Activated naive CD4-positive, alpha-beta T cell treated with anti-CD3 and anti-CD28 coated beads, Interleukin-2, amount 10 ng/mL, durations not matched to agents 7 days and 5 days (primary cell): ENCODE data around the gene CD151.

ENCODE experiments used
- CTCF ChIA-PET: fragments of 350-600 bp; sonication (Branson Sonifier 250); formaldehyde crosslinking; loops from one replicate; lab custom pipeline; 2021; ENCODE audit warnings: antibody characterized with exemption; lab: Charles Lee
- DNase-seq: peaks from one replicate; pipeline ENCODE4 v3.0.0-alpha.2; 2020
- H3K27ac Mint-ChIP-seq: one replicate; pipeline ENCODE4 v1.8.0; 2021; ENCODE audit warnings: mild to moderate bottlenecking, moderate library complexity, mixed read lengths
- H3K27me3 Mint-ChIP-seq: one replicate; pipeline ENCODE4 v1.8.0; 2021; ENCODE audit warnings: mild to moderate bottlenecking, mixed read lengths
- H3K36me3 Mint-ChIP-seq: one replicate; pipeline ENCODE4 v1.8.0; 2021; ENCODE audit warnings: mixed read lengths
- H3K4me1 Mint-ChIP-seq: one replicate; pipeline ENCODE4 v1.8.0; 2021; ENCODE audit warnings: mixed read lengths
- H3K4me3 Mint-ChIP-seq: one replicate; pipeline ENCODE4 v1.8.0; 2021; ENCODE audit warnings: mild to moderate bottlenecking, moderate library complexity, mixed read lengths
- H3K9me3 Mint-ChIP-seq: one replicate; pipeline ENCODE4 v1.8.0; 2021; ENCODE audit warnings: mixed read lengths

CD151 gene

GRCh38 chr11:855330-855674 is 22.6 kb downstream of the CD151 start:
- no peak for DNase-seq
- no peak overlapping the region for H3K27ac Mint-ChIP-seq
- no peaks in the 10 kb centered on the region for H3K9me3 Mint-ChIP-seq
- no peaks in the 10 kb centered on the region for H3K4me1 Mint-ChIP-seq
- H3K27me3 Mint-ChIP-seq, result peaks cover 18% of the 10 kb centered on the region
- no peak overlapping the region for H3K4me3 Mint-ChIP-seq
- CTCF ChIA-PET, result interaction anchor here (0.7 kb wide), 1 partner anchor 195 kb away, joined by 3 read pairs; no protein-coding TSS in a partner anchor
- no peaks in the 10 kb centered on the region for H3K36me3 Mint-ChIP-seq

GRCh38 chr11:855796-856195 is 23.0 kb downstream of the CD151 start:
- Mint-ChIP-seq H3K4me1 (no peaks in the 10 kb centered on the region), H3K27me3 (peaks cover 13% of the 10 kb centered on the region), H3K4me3 (no peak overlapping the region), H3K9me3 (no peaks in the 10 kb centered on the region), H3K27ac (no peak overlapping the region), H3K36me3 (no peaks in the 10 kb centered on the region)
- no peak for DNase-seq
- CTCF ChIA-PET, result no interaction called here

GRCh38 chr11:856397-856796 is 23.6 kb downstream of the CD151 start:
- H3K27ac Mint-ChIP-seq, result no peak overlapping the region
- CTCF ChIA-PET, result no interaction called here
- H3K27me3 Mint-ChIP-seq, result peaks cover 7% of the 10 kb centered on the region

GRCh38 chr11:858053-858761 is 25.5 kb downstream of the CD151 start:
- CTCF ChIA-PET, result no interaction called here
- Mint-ChIP-seq H3K4me3 (no peak overlapping the region), H3K36me3 (no peaks in the 10 kb centered on the region), H3K27ac (no peak overlapping the region), H3K9me3 (no peaks in the 10 kb centered on the region), H3K27me3 (no peaks in the 10 kb centered on the region), H3K4me1 (no peaks in the 10 kb centered on the region)
- no peak for DNase-seq

More at GRCh38 chr11:856397-856796, 23.6 kb downstream of the CD151 start:
- H3K4me3 Mint-ChIP-seq, result no peak overlapping the region
- no peaks in the 10 kb centered on the region for H3K4me1 Mint-ChIP-seq
- no peaks in the 10 kb centered on the region for H3K9me3 Mint-ChIP-seq
- DNase-seq, result no peak
- H3K36me3 Mint-ChIP-seq, result no peaks in the 10 kb centered on the region

- CTCF ChIA-PET, result no interaction called here
- H3K36me3 Mint-ChIP-seq, result no peaks in the 10 kb centered on the region
- no peaks in the 10 kb centered on the region for H3K27me3 Mint-ChIP-seq
- DNase-seq, result no peak
- H3K4me3 Mint-ChIP-seq, result no peak overlapping the region
- no peaks in the 10 kb centered on the region for H3K9me3 Mint-ChIP-seq
- no peak overlapping the region for H3K27ac Mint-ChIP-seq
- no peaks in the 10 kb centered on the region for H3K4me1 Mint-ChIP-seq
These were observed 26.1 kb downstream of the CD151 start for GRCh38 chr11:858762-859339.

GRCh38 chr11:859394-860131 is 26.8 kb downstream of the CD151 start:
- CTCF ChIA-PET, result no interaction called here
- no peak for DNase-seq
- Mint-ChIP-seq H3K27me3 (no peaks in the 10 kb centered on the region), H3K4me3 (no peak overlapping the region), H3K4me1 (no peaks in the 10 kb centered on the region), H3K9me3 (no peaks in the 10 kb centered on the region), H3K27ac (no peak overlapping the region), H3K36me3 (no peaks in the 10 kb centered on the region)

- CTCF ChIA-PET, result no interaction called here
- no peak overlapping the region for H3K27ac Mint-ChIP-seq
- H3K36me3 Mint-ChIP-seq, result no peaks in the 10 kb centered on the region
These were observed 27.7 kb downstream of the CD151 start for GRCh38 chr11:860234-861104.

GRCh38 chr11:861105-861479 is 28.3 kb downstream of the CD151 start:
- no peak overlapping the region for H3K4me3 Mint-ChIP-seq
- no peaks in the 10 kb centered on the region for H3K9me3 Mint-ChIP-seq
- no peaks in the 10 kb centered on the region for H3K4me1 Mint-ChIP-seq
- CTCF ChIA-PET, result no interaction called here
- no peak for DNase-seq
- H3K27me3 Mint-ChIP-seq, result no peaks in the 10 kb centered on the region
- H3K27ac Mint-ChIP-seq, result no peak overlapping the region
- H3K36me3 Mint-ChIP-seq, result no peaks in the 10 kb centered on the region

More at GRCh38 chr11:860234-861104, 27.7 kb downstream of the CD151 start:
- Mint-ChIP-seq H3K4me3 (no peak overlapping the region), H3K4me1 (no peaks in the 10 kb centered on the region), H3K27me3 (no peaks in the 10 kb centered on the region), H3K9me3 (no peaks in the 10 kb centered on the region)
- DNase-seq, result no peak

GRCh38 chr11:862081-862661 is 29.4 kb downstream of the CD151 start:
- no peaks in the 10 kb centered on the region for H3K27me3 Mint-ChIP-seq
- no peak overlapping the region for H3K27ac Mint-ChIP-seq
- CTCF ChIA-PET, result no interaction called here
- no peak overlapping the region for H3K4me3 Mint-ChIP-seq
- no peak for DNase-seq
- H3K9me3 Mint-ChIP-seq, result no peaks in the 10 kb centered on the region
- no peaks in the 10 kb centered on the region for H3K4me1 Mint-ChIP-seq
- H3K36me3 Mint-ChIP-seq, result no peaks in the 10 kb centered on the region

GRCh38 chr11:862696-863022 is 29.9 kb downstream of the CD151 start:
- no peak overlapping the region for H3K4me3 Mint-ChIP-seq
- no peaks in the 10 kb centered on the region for H3K9me3 Mint-ChIP-seq
- no peaks in the 10 kb centered on the region for H3K4me1 Mint-ChIP-seq
- CTCF ChIA-PET, result no interaction called here
- H3K27ac Mint-ChIP-seq, result no peak overlapping the region
- DNase-seq, result no peak
- no peaks in the 10 kb centered on the region for H3K36me3 Mint-ChIP-seq
- no peaks in the 10 kb centered on the region for H3K27me3 Mint-ChIP-seq

- Mint-ChIP-seq H3K27ac (no peak overlapping the region), H3K4me3 (no peak overlapping the region), H3K27me3 (no peaks in the 10 kb centered on the region), H3K4me1 (no peaks in the 10 kb centered on the region), H3K36me3 (no peaks in the 10 kb centered on the region), H3K9me3 (no peaks in the 10 kb centered on the region)
- CTCF ChIA-PET, result interaction anchor here (0.8 kb wide), 1 partner anchor 188 kb away, joined by 3 read pairs; no protein-coding TSS in a partner anchor
- DNase-seq, result no peak
These were observed 30.5 kb downstream of the CD151 start for GRCh38 chr11:863023-863909.

GRCh38 chr11:863910-864827 is 31.4 kb downstream of the CD151 start:
- H3K9me3 Mint-ChIP-seq, result no peaks in the 10 kb centered on the region
- H3K27me3 Mint-ChIP-seq, result no peaks in the 10 kb centered on the region
- H3K4me3 Mint-ChIP-seq, result no peak overlapping the region
- H3K36me3 Mint-ChIP-seq, result no peaks in the 10 kb centered on the region
- CTCF ChIA-PET, result interaction anchor here (0.8 kb wide), 1 partner anchor 187 kb away, joined by 3 read pairs; no protein-coding TSS in a partner anchor
- H3K27ac Mint-ChIP-seq, result no peak overlapping the region
- no peaks in the 10 kb centered on the region for H3K4me1 Mint-ChIP-seq
- no peak for DNase-seq
